ENCODE results near the gene CACNB4.
"Not testable (repeated sequence)": the region's sequence is repeated elsewhere in the genome, so short reads cannot be mapped to it uniquely, and the experiment has no call there.

The CACNB4 gene

DNA sequence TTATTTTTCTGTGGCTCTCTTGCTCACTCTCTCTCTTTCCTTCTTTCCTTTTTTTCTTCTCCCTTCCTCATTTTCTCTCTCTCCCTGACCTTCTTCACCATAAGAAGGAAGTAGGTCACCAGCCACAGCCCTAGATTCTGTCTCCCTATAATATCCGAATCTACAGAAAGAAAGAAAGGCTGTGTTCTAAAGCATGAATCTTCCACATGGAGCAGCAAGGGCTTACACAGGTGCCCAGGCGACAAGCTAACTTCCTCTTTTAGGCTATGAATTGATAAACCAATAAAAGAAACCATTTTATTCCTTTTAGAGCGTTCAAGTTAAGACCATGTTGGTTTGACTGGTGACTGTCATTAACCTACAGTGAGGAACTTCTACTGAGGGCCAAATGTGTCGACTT lies 49.3 kb downstream of the CACNB4 start:
- no peak for DNase-seq

GRCh38 chr2:152047824-152048471 lies 50.9 kb downstream of the CACNB4 start:
- no peak for DNase-seq

DNA sequence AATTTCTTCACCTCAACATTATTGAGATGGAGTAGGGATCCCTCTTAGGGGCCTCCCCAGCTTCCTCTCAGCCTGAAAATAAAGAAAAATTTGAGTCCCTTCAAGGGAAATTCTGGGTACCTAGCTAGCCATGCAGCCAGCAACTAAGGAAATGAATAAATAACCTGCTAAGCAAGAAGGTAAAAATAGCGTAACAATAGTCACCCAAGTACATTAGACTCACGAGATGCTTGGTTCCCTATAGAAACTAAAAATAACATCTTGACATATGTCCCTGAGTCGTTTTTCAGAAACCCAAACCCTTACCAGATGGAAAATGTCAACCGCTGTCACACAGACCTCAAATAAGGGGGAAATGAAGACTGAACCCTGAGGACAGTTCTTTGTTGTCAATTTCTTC lies 51.9 kb downstream of the CACNB4 start:
- DNase-seq: no peak

DNA sequence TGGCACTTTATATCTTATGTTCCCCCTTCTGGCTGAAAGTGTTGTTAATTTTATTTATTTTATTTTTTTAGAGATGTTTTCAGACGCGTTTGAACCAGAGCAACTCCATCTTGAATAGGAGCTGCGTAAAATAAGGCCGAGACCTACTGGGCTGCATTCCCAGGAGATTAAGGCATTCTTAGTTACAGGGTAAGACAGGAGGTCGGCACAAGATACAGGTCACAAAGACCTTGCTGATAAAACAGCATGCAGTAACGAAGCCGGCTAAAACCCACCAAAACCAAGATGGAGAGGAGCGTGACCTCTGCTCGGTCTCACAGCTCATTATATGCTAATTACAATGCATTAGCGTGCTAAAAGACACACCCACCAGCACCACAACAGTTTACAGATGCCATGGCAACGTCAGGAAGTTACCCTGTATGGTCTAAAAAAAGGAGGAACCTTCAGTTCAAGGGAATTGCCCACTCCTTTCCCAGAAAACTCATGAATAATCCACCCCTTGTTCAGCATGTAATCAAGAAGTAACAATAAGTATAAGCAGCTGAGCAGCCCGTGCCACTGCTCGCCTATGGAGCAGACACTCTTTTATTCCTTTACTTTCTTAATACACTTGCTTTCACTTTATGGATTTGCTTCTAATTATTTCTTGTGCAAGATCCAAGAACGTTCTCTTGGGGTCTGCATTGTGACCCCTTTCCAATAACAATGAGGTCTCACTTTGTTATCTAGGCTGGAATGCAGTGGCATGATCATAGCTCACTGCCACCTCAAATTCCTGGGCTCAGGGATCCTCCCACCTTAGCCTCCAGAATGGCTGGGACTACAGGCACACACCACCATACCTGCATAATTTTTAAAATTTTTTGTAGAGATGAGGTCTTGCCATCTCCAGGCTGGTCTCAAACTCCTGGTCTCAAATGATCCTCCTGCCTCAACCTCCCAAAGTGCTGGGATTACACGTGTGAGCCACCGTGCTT lies 55.9 kb downstream of the CACNB4 start:
- no peak for DNase-seq

DNA sequence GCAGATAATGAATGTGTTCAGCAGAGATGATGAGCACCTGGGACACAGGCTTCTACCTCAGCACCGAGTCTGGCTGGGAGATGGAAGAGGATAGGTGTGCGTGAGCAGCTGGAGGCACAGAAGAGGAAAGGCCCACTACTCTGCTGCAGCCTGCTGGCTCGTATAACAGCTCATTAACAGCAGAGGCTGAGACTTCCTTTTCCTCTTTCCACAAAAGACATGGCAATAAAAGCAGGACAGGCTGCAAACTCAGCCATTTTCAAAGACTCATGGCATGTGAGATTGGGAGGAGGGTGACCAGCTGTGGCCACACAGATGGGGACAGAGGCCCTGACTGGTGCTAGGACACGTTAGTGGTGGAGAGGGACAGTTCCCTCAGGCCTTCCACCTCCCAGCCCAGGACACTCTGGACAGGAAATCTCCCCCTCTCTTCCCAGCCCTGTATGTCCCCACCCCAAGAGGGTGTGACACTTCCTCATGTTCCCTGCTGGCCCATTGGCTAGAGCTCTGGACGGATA lies 60.3 kb downstream of the CACNB4 start:
- no peak for DNase-seq

DNA sequence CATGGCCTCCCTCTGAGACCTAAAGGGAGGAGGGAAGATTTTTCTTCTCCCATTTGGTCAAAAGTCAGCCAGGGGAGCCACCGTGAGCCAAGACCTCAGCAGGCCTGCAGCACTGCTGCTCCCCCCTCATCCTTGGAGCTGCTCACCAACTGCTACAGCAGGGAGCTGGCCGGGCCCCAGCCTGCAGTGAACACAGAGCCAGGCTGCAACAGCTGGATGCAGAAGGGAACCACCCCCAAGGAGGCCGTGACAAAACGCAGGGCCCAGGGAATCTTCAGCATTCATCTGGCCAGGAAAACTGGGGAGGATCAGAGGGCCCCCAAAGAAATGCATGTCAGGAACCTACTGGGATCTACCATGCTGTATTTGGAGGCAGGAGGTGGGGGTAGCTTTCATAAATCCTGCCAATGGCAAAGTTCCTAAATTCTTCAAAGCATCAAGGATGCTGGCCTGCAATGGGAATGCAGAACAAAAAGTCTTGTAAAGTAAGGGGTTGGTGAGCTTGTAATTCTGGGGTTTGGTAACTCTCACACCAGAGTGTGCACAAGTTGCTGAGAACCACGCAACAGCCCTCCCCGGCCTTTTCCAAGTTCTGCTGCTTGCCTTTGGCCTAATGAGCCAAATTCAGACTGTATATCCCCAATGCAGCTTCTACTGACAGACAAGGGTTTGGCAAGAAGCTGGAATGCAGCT lies 61.0 kb downstream of the CACNB4 start:
- no peak for DNase-seq

DNA sequence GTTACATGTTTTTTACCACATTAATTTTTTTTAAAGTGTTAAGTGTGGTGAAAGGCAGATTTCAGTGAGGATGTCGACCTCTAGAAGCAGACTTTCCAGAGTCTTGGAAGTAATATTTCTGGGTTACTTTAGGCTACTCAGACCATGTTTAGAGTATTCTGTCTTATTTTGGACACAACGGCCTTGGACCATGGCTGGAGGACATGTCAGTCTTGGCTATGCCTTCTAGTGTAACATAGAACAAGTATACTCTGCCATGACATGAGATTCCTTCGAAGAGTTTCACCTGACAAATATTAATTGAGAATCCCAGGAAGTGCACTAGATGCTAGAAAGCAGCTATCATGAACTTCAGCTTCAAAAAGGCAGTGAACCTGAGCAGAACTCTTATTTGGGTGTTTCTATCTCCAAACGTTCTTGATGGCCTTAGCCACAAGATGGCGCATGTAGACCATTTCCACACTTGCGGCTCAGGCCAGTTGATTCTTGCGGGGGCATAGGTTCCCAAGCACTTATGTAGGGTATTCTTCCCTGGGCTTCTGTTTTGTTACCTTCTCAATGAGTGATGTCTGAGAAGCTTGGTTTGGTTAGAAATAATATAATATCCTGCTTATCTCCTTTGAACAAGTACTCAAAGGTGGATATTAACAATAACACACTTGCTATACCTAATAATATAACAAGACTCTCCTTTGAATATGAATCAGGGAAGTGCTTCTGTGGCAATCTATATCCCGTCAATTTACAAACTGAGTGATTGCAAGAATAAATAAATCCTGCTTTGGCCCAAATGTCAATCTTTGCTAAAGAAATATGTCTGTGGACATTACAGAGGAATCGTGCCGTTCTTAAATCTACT lies 62.0 kb downstream of the CACNB4 start:
- peak in 2 of 4 experiments; percentile 20 to 24 for DNase-seq

DNA sequence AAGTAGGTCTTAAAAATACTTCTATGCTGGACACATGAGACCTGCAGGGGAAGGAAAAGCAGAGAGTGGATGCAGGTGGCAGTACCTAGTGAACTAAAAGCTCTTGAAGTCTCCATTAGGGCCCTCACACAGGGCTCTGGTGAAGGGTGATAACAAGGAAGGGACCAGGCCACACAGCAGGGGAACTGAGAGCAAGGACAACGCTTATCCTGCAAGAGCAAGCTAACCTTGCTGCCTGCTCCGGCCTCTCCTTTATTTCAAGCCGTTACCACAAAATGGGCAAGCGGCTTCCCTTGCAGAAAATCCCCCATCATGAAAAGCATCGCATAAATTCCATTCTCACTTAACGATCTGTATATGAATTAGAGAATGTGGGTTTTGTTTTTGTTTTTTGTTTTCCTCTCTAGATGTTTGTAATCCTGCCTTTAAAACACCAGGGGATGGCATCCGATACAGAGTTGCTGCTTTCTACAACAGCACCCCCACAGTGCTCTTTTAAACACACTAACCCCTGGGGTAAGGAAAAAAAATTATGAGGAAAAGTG lies 64.5 kb downstream of the CACNB4 start:
- DNase-seq: no peak

DNA sequence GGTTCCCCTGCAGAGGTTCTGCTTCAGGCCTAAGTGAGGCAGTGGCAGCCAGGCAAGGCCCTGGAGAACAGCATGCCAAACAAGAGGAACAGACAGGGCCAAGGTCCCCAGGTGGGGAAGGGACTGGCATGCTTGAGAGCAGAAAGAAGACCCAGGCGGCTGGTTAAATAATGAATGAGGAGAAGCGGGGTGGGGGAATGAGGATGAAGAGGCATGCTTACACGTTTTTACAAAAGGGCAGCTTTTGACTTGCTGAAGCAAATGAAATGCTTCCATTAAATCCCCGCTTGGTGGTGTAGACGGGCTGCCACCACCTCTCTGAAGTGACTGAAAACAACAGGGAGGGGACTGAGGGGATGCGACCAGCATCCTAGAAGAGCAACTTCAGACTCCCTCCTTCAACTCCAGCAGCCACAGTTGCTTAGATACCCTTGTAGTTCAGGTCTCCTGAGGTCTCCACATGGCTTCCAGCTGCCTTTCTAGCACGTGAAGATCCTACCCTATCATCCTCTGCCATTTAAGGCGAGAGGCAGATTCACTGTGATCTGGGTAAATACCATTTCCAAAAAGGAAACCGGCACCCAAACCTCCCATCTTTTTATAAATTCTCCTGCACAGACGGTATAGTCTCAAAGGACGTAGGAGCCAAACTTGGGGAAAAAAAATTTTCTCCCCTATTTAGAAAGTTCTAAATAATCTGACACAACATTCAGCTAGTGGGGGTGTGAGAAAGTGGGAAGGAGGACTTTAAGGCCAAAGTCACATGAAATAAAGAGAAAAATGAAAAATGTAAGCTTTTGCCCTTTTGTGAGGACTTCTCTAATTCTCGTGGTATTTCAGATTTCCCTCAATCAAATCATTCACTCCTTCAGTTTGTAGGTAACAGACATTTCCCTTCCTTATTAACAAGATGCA lies 65.6 kb downstream of the CACNB4 start:
- DNase-seq: no peak

DNA sequence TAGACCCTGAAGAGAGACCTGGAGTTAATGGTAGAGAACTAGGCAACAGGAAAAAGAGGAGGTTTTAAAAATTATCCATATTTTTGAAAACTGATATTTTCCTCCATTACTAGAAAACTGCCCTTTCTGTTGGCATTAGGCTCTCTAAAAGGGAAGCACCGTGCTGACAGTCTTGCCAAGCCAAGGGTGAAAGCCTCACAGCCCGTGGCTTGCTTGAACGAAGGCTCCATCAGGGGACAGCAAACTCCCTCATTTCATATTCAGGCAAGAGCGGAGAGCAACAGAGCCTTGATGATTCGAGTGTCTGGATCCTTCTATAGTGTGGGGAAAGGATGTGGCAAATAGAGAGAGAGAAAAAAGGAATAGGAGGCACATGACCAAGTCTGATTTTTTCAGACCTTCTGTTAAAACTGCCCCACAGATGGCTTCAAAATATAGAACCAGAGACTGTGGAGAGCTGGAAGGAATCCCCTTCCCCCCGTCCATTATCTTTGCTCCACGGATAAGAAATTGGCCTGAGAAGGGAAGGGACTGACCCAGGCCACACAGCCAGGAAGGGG lies 67.0 kb downstream of the CACNB4 start:
- no peak for DNase-seq

DNA sequence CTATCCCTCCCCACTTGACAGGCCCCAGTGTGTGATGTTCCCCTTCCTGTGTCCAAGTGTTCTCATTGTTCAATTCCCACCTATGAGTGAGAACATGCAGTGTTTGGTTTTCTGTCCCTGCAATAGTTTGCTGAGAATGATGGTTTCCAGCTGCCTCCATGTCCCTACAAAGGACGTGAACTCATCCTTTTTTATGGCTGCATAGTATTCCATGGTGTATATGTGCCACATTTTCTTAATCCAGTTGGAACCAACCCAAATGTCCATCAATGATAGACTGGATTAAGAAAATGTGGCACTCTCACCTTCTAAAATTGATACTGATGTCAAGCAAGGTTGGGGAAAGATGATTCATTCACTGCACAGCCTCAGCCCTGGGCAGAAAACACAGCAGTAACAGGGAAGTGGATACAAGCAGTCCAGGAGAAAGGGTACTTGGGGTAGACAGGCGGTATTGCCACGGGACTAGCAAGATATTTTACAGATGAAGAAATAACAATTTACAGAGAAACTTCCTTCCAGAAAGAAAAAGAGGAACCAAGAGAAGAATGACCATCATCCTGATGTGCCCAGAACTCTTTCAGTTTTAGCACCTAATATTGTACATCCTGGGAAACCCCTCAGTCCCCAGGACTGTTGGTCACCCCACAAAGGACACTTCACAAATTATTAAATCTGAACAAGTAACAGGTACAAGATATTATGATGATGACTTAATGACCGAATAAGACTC lies 68.1 kb downstream of the CACNB4 start:
- DNase-seq: not testable (repeated sequence)

GRCh38 chr2:152028182-152028862 lies 70.5 kb downstream of the CACNB4 start:
- no peak for DNase-seq

DNA sequence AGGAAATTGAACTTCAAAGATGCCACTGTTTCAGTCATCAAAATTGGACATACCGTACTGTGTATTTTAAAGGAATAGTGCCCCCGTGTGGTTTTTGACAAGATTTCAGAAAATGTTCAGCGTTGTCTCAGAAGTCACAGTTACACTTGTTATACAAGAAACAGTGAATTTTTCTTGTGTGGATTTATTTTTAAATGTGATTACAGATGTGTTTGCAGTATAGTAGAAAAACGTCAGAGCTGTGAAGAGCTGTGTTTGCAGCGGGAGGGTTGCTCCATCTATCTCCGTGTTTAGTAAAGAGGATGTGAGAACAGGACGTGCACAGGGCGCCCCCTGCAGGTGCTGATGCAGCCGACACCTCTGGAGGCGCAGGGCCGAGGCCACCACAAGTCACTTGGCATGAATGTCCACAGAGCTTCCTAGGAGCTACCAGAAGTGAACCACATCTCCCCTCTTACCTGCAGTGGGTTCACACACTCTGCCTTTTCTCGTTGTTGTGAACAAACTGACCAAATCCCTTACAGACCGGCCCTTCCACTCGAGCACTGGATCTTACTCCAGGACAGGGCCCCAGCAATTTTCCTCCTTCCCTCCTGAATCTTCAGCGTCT lies 73.1 kb downstream of the CACNB4 start:
- DNase-seq: peak; percentile 25 to 75 (median 63)

DNA sequence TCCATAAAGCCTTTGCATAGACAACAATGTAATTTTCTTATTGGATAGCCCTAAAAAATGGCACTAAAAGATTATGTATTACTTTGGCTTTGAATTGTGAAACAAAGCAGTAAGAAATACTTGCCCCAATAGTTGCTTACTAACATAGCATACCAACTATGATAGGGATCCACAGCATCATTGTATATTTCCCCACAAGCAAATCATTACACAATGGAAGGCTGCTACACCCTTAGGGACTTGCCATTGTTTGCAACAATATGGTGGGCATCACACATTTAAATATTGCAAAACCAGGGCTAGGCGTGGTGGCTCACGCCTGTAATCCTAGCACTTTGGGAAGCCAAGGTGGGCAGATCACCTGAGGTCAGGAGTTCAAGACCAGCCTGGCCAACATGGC lies 74.4 kb downstream of the CACNB4 start:
- DNase-seq: no peak

GRCh38 chr2:152022090-152022489 lies 76.8 kb downstream of the CACNB4 start:
- no peak for DNase-seq

DNA sequence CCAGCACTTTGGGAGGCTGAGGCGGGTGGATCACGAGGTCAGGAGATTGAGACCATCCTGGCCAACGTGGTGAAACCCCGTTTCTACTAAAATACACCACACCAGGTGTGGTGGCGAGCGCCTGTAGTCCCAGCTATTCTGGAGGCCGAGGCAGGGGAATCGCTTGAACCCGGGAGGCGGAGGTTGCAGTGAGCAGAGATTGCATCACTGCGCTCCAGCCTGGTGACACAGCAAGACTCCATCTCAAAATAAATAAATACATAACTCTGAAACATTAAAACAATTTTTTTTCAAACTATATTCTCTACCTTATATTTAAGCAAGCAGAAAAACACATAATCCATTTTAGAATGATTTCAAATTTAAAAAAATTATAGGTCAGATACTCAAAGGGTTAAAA lies 77.8 kb downstream of the CACNB4 start:
- DNase-seq: not testable (repeated sequence)

DNA sequence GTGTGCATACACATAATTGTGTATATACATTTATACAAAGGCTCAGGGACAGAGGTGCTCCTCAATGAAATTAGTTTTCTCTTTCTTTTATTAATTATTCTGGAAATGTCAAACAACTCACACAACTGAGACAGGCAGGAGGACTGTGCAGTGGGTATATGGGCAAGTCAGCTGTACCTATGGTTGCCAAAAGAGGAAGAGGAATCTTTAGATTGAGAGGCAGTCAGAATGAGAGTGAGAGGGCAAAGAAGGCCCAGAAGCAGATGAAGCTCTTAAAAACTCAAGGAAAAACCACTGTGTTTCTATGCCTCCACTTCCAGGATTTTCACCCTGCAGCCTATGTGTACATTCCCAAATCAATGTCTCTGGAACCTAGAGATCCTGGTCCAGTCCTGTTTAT lies 79.1 kb downstream of the CACNB4 start:
- DNase-seq: no peak
